Neural progenitor cell (in vitro differentiated cells): ENCODE results near the gene CADPS. TPM values are rescaled to one million over a fixed set of nuclear protein-coding genes. Genes with fewer than 3 reads are reported as not detected.
A peak's percentile ranks its signal among the peaks of the same experiment; 100 is the strongest.

ENCODE experiments used
- DNase-seq: peaks from one replicate; pipeline ENCODE4 v3.0.0-alpha.2; 2016; ENCODE audit warnings: low spot score
- H2AFZ ChIP-seq: fragments of 200-600 bp; sonication (generic); replicated peaks from 2 replicates; pipeline ENCODE4 v1.6.1; 2016; ENCODE audit warnings: antibody characterized with exemption
- H3F3A ChIP-seq: fragments of 200-600 bp; sonication (generic); 2 replicates; pipeline ENCODE4 v1.6.1; 2016; ENCODE audit warnings: antibody characterized with exemption, low read depth
- H3K27ac ChIP-seq: fragments of 200-600 bp; sonication (generic); 2 replicates; pipeline ENCODE4 v1.5.1; 2016; ENCODE audit warnings: mild to moderate bottlenecking
- H3K27me3 ChIP-seq: fragments of 200-600 bp; sonication (generic); 2 replicates; pipeline ENCODE4 v1.6.1; 2016; ENCODE audit warnings: mild to moderate bottlenecking, moderate library complexity
- H3K36me3 ChIP-seq: fragments of 200-600 bp; sonication (generic); 2 replicates; pipeline ENCODE4 v1.5.1; 2016
- H3K4me1 ChIP-seq: fragments of 200-600 bp; sonication (generic); 2 replicates; pipeline ENCODE4 v1.6.1; 2016; ENCODE audit warnings: mixed run types
- H3K4me2 ChIP-seq: fragments of 200-600 bp; sonication (generic); 2 replicates; pipeline ENCODE4 v1.6.1; 2016
- H3K4me3 ChIP-seq: fragments of 200-600 bp; sonication (generic); 2 replicates; pipeline ENCODE4 v1.5.1; 2016
- H3K79me2 ChIP-seq: fragments of 200-600 bp; sonication (generic); 2 replicates; pipeline ENCODE4 v1.6.1; 2016; ENCODE audit warnings: low read depth
- H3K9ac ChIP-seq: fragments of 200-600 bp; sonication (generic); 2 replicates; pipeline ENCODE4 v1.6.1; 2016
- H3K9me3 ChIP-seq: fragments of 200-600 bp; sonication (generic); 2 replicates; pipeline ENCODE4 v1.5.1; 2016; ENCODE audit warnings: low read depth
- H4K20me1 ChIP-seq: fragments of 200-600 bp; sonication (generic); 2 replicates; pipeline ENCODE4 v1.6.1; 2016; ENCODE audit warnings: low read depth
- H3K27ac Mint-ChIP-seq: 3 replicates; pipeline ENCODE4 v1.8.0; 2021; ENCODE audit warnings: mixed read lengths
- H3K27me3 Mint-ChIP-seq: 2 replicates; pipeline ENCODE4 v1.8.0; 2022; ENCODE audit warnings: low read depth, mild to moderate bottlenecking, inconsistent platforms, moderate library complexity, mixed read lengths; ENCODE audit not compliant: insufficient read depth
- H3K36me3 Mint-ChIP-seq: 3 replicates; pipeline ENCODE4 v1.8.0; 2021; ENCODE audit warnings: mixed read lengths
- H3K4me1 Mint-ChIP-seq: 3 replicates; pipeline ENCODE4 v1.8.0; 2021; ENCODE audit warnings: mixed read lengths
- H3K4me3 Mint-ChIP-seq: 3 replicates; pipeline ENCODE4 v1.8.0; 2021; ENCODE audit warnings: mild to moderate bottlenecking, moderate library complexity, mixed read lengths
- H3K9me3 Mint-ChIP-seq: 3 replicates; pipeline ENCODE4 v1.8.0; 2020; ENCODE audit warnings: mixed read lengths
- EZH2 ChIP-seq: fragments of 200-600 bp; sonication (generic); IDR thresholded peaks from 2 replicates; pipeline ENCODE4 v1.6.1; 2017; ENCODE audit warnings: antibody characterized with exemption, mild to moderate bottlenecking, moderate library complexity
- EZH2phosphoT487 ChIP-seq: fragments of 200-600 bp; sonication (generic); IDR thresholded peaks from 2 replicates; pipeline ENCODE4 v1.6.1; 2017; ENCODE audit warnings: antibody characterized with exemption
- total RNA-seq: library from RNA; depleted of rRNA; stranded (reverse); fragments of >200 nt; gene quantifications from 2 replicates; pipeline ENCODE4 v1.2.3, GENCODE V29; 2015; ENCODE audit warnings: low replicate concordance
- TF ChIP-seq, protein P1 (sequence below): fragments of 200-600 bp; sonication (generic); IDR thresholded peaks from 2 replicates; pipeline ENCODE4 v1.5.1; 2017; ENCODE audit warnings: antibody characterized with exemption, mild to moderate bottlenecking

The CADPS gene
- total RNA-seq, 1 donor from 2014 or later: 17.3 TPM

DNA sequence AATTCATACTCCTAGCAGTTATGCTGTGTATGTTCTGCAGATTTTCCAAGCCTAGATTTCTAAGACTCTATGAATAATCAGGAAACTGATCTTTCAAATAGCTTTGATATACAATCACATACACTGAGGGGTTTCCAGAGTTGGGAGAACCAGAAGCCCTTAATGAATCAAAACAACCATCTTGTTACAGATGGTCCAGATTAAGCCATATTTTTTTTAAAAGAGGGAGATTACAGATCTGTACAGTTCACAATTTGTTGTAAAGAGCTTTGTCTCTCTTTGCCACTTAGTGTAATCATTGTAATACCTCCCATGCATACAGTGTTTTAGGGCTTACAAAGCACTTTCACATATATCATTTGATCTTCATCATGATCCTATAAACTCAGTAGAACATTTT, 47.7 kb downstream of the CADPS start:
- Histone ChIP-seq H3K9me3 (no peaks in the 10 kb centered on the region), H3K36me3 (no peaks in the 10 kb centered on the region), H3F3A (peaks cover 16% of the 10 kb centered on the region), H2AFZ (no peak overlapping the region), H3K27ac (no peak overlapping the region), H3K27me3 (no peaks in the 10 kb centered on the region), H3K79me2 (no peaks in the 10 kb centered on the region), H3K4me2 (no peak overlapping the region), H3K4me3 (no peak overlapping the region), H4K20me1 (no peaks in the 10 kb centered on the region), H3K9ac (no peak overlapping the region), H3K4me1 (peaks cover 57% of the 10 kb centered on the region)
- Mint-ChIP-seq H3K36me3 (no peaks in the 10 kb centered on the region), H3K9me3 (no peaks in the 10 kb centered on the region), H3K27me3 (no peaks in the 10 kb centered on the region), H3K27ac (no peak overlapping the region), H3K4me1 (peaks cover 55% of the 10 kb centered on the region), H3K4me3 (no peak overlapping the region)
- no peak for DNase-seq
- TF ChIP-seq EZH2 (no peak), EZH2phosphoT487 (no peak)
- TF ChIP-seq, protein P1, sequence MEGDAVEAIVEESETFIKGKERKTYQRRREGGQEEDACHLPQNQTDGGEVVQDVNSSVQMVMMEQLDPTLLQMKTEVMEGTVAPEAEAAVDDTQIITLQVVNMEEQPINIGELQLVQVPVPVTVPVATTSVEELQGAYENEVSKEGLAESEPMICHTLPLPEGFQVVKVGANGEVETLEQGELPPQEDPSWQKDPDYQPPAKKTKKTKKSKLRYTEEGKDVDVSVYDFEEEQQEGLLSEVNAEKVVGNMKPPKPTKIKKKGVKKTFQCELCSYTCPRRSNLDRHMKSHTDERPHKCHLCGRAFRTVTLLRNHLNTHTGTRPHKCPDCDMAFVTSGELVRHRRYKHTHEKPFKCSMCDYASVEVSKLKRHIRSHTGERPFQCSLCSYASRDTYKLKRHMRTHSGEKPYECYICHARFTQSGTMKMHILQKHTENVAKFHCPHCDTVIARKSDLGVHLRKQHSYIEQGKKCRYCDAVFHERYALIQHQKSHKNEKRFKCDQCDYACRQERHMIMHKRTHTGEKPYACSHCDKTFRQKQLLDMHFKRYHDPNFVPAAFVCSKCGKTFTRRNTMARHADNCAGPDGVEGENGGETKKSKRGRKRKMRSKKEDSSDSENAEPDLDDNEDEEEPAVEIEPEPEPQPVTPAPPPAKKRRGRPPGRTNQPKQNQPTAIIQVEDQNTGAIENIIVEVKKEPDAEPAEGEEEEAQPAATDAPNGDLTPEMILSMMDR: no peak

DNA sequence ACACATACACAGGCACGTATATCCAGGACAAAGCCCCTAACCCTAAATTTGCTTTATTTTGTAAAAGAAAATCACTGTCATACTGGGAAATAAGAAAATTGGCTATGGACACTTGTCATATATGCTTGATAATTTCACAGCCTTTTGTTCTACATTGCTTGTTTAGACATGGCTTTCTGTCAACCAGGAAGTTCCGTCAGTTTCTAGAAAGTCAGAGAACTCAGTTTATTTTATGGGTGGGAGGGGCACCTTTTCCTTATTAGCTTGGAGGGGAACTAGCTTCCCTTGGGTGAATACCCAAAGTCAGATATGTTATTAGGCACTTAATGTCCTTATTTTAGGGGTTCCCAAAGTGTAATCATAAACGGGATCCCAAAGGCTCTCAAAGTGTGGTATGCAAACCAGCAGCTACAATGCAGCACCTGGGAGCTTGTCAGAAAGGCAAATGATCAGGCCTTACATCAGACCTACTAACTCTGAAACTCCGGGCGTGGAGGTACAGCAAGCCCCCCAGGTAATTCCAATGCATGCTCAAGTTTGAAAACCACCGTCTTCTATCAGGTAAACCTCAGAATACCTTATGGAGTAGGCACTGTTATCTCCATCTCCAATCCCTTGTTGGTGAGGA, 50.1 kb downstream of the CADPS start:
- H3K27me3 Mint-ChIP-seq: peaks cover 2% of the 10 kb centered on the region
- H3K9me3 ChIP-seq: no peaks in the 10 kb centered on the region
- no peak overlapping the region for H3K27ac ChIP-seq
- no peaks in the 10 kb centered on the region for H4K20me1 ChIP-seq
- no peaks in the 10 kb centered on the region for H3K36me3 Mint-ChIP-seq
- H3K4me1 Mint-ChIP-seq: peaks cover 38% of the 10 kb centered on the region
- no peak overlapping the region for H3K9ac ChIP-seq
- DNase-seq: no peak
- H3K27me3 ChIP-seq: no peaks in the 10 kb centered on the region
- no peak for TF ChIP-seq EZH2
- no peak for TF ChIP-seq EZH2phosphoT487
- TF ChIP-seq, protein P1: no peak
- no peak overlapping the region for H3K4me3 ChIP-seq
- no peaks in the 10 kb centered on the region for H3K79me2 ChIP-seq
- H3K36me3 ChIP-seq: no peaks in the 10 kb centered on the region
- peak overlapping the region; percentile 17 for H3K27ac Mint-ChIP-seq
- H3F3A ChIP-seq: peaks cover 16% of the 10 kb centered on the region
- peaks cover 33% of the 10 kb centered on the region for H3K4me1 ChIP-seq
- H3K4me3 Mint-ChIP-seq: no peak overlapping the region
- no peaks in the 10 kb centered on the region for H3K9me3 Mint-ChIP-seq
- no peak overlapping the region for H3K4me2 ChIP-seq
- H2AFZ ChIP-seq: no peak overlapping the region

DNA sequence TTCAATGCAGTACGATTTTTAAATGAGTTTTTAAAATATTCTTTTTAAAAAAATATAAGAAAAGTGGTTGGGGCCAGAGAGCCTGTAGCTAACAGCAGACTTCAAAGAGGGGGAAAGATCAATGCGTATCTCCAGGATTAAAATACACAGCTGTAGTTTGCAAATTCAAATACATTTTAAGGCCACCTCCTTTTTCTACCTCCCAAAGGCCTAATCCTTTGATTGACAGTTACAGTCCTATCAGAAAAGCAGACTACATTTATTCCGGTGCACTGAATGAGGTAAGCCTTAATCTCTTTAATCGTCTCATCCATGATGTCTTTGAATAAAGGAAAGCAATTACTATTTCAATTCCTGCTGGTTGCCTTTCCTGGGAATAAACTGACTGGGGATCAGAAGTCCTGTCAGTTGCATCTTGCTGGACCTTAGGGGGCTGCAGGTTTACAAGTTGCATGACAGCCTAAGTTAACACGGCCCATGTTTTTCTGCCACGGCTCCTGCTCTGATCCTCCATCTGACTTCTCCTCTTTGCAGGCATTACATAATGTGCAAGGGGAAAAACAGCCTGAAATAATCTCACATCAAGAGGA, 51.7 kb downstream of the CADPS start:
- Histone ChIP-seq H3K79me2 (no peaks in the 10 kb centered on the region), H2AFZ (no peak overlapping the region), H3K4me1 (peaks cover 33% of the 10 kb centered on the region), H3K4me3 (no peak overlapping the region), H3F3A (peaks cover 16% of the 10 kb centered on the region), H3K27ac (peak overlapping the region; percentile 61), H3K9me3 (no peaks in the 10 kb centered on the region), H4K20me1 (no peaks in the 10 kb centered on the region), H3K36me3 (no peaks in the 10 kb centered on the region), H3K4me2 (peak overlapping the region; percentile 59), H3K9ac (no peak overlapping the region), H3K27me3 (no peaks in the 10 kb centered on the region)
- TF ChIP-seq EZH2 (no peak), EZH2phosphoT487 (peak; percentile 38)
- Mint-ChIP-seq H3K27ac (peak overlapping the region; percentile 3), H3K4me3 (no peak overlapping the region), H3K4me1 (peaks cover 42% of the 10 kb centered on the region), H3K36me3 (no peaks in the 10 kb centered on the region), H3K9me3 (no peaks in the 10 kb centered on the region), H3K27me3 (peaks cover 2% of the 10 kb centered on the region)
- peak; percentile 69 for DNase-seq

DNA sequence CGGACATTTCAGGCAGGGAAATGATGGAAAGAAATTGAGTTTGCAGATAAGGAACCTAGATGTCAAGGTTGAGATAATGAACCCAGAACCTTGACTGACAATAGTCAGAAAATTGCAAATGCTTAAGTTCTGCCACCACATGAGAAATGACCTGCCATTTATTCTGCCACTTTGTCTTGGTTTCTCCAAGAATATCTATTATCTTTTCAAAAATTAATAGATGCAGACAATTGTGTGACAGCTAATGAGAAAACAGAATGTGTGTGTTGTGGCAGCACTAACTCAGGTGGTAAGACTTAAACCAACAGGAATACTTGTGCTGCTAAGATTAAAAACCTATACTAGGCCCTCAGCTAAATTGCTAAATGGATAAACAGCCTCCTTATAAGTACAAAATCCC, 52.3 kb downstream of the CADPS start:
- Mint-ChIP-seq H3K9me3 (no peaks in the 10 kb centered on the region), H3K4me1 (peaks cover 42% of the 10 kb centered on the region), H3K4me3 (no peak overlapping the region), H3K27me3 (peaks cover 2% of the 10 kb centered on the region), H3K27ac (no peak overlapping the region), H3K36me3 (no peaks in the 10 kb centered on the region)
- Histone ChIP-seq H3K79me2 (no peaks in the 10 kb centered on the region), H3K9ac (no peak overlapping the region), H3K27me3 (no peaks in the 10 kb centered on the region), H2AFZ (no peak overlapping the region), H3K4me2 (peak overlapping the region; percentile 59), H4K20me1 (no peaks in the 10 kb centered on the region), H3K4me3 (no peak overlapping the region), H3F3A (peaks cover 16% of the 10 kb centered on the region), H3K36me3 (no peaks in the 10 kb centered on the region), H3K4me1 (peaks cover 33% of the 10 kb centered on the region), H3K9me3 (no peaks in the 10 kb centered on the region), H3K27ac (no peak overlapping the region)
- no peak for TF ChIP-seq EZH2
- no peak for TF ChIP-seq EZH2phosphoT487
- TF ChIP-seq, protein P1: no peak
- DNase-seq: no peak
